AG04449 (cell line): ENCODE measurements around the gene TFF2.

Source experiments
- CTCF ChIA-PET: fragments of 350-600 bp; formaldehyde crosslinking; extraction: SDS; loops from one replicate; lab custom pipeline; 2021; ENCODE audit warnings: antibody characterized with exemption; lab: Yijun Ruan, JAX
- POLR2A ChIA-PET: fragments of 400-600, 350-600 bp; formaldehyde crosslinking; extraction: SDS; loops from one replicate; lab custom pipeline; 2020; ENCODE audit warnings: antibody characterized with exemption, inconsistent platforms; lab: Yijun Ruan, JAX
- DNase-seq: peaks from one replicate; pipeline ENCODE4 v3.0.0-alpha.2; 2010; ENCODE audit warnings: low read depth, low spot score
- H3K4me3 ChIP-seq: 2 replicates; pipeline ENCODE4 v1.5.1; 2011; ENCODE audit warnings: low read depth, mild to moderate bottlenecking, control low read depth, low read length
- TF ChIP-seq, protein P1 (sequence below): IDR thresholded peaks from one replicate; pipeline ENCODE4 v1.5.1; 2011; ENCODE audit warnings: mild to moderate bottlenecking, moderate library complexity, low read length, control low read depth, inconsistent platforms; ENCODE audit not compliant: insufficient read depth; ENCODE audit errors: missing control alignments

The TFF2 gene

DNA sequence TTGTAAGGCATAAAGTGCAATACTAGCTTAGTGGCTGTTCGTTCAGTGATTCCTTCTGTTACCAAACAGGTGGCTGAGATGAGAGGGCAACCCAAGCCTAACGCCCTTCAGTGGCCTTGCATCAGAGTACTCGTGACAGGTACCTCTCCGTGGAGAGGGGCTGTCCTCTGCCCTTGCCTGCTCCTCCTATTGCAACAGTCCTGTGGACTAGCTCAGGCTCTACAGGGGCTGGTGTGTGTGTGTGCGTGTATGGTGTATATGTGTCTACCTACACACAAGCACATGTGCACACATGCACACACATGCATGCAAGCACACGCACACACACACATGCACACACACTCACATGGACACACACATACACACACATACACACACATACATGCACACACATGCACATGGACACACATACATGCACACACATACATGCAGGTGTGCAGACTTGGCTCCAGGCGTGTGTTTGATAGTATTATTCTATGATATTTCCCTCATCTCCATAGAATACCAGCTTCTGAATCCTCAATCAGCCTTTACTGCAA is 50.7 kb downstream of the TFF2 start:
- POLR2A ChIA-PET, result no interaction called here
- CTCF ChIA-PET, result no interaction called here
- TF ChIP-seq, protein P1, sequence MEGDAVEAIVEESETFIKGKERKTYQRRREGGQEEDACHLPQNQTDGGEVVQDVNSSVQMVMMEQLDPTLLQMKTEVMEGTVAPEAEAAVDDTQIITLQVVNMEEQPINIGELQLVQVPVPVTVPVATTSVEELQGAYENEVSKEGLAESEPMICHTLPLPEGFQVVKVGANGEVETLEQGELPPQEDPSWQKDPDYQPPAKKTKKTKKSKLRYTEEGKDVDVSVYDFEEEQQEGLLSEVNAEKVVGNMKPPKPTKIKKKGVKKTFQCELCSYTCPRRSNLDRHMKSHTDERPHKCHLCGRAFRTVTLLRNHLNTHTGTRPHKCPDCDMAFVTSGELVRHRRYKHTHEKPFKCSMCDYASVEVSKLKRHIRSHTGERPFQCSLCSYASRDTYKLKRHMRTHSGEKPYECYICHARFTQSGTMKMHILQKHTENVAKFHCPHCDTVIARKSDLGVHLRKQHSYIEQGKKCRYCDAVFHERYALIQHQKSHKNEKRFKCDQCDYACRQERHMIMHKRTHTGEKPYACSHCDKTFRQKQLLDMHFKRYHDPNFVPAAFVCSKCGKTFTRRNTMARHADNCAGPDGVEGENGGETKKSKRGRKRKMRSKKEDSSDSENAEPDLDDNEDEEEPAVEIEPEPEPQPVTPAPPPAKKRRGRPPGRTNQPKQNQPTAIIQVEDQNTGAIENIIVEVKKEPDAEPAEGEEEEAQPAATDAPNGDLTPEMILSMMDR, result no peak
- DNase-seq, result no peak
- H3K4me3 ChIP-seq, result no peak overlapping the region

DNA sequence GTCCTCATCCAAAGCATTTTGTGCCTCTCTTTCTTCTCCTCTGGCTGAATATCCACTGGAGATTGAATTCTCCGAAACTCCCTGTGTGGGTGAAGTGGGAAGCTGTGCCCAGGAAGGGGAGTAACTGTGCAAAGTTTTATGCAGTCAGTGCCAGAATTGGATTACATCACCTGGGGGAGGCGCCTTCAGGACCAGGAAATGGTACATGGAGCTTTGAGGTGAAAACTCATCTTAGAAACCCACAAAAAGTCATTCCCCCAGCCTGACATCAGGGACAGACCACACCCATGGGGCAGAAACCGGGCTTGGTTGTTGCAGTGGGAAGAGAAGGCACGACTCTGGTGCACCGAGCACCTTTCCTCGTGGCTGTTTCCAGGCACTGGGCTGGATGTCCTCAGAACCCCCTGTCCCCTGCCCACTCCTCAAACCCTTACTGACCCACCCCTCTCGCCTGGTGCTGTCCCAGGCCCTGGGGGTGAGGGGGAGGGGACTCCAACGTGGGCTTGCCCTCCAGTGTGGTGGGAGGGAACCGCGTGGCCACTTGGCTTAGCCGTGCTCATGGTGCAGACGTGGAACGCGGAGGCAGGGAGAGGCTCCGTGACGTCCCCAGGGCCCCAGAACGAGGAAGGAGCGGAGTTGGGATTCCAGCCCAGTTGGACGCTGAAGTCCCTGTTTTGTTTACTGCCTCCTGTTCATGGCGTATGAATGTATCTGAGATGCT is 51.3 kb downstream of the TFF2 start:
- TF ChIP-seq, protein P1, result no peak
- POLR2A ChIA-PET, result no interaction called here
- H3K4me3 ChIP-seq, result no peak overlapping the region
- no peak for DNase-seq
- CTCF ChIA-PET, result no interaction called here

DNA sequence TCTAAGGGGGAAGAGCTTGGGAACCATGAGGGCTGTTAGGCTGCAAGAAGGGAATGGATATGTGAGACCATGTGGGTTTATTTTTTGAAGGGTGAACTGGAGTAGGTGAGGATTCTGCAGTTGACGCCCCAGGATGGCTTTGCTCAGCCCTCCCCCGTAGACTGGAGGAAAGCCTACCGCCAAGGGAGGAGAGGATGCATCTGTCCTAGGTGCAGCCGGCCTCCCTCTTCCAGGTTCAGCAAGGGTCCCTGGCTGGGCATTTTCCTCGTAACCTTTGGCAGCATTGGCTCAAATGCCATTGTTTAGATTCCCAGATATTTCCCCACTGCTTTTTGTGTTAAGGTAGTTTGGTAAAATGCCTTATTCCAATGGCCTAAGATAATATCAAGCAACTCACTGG is 52.1 kb downstream of the TFF2 start:
- ChIA-PET POLR2A (no interaction called here), CTCF (no interaction called here)
- TF ChIP-seq, protein P1, result no peak
- H3K4me3 ChIP-seq, result no peak overlapping the region
- no peak for DNase-seq

DNA sequence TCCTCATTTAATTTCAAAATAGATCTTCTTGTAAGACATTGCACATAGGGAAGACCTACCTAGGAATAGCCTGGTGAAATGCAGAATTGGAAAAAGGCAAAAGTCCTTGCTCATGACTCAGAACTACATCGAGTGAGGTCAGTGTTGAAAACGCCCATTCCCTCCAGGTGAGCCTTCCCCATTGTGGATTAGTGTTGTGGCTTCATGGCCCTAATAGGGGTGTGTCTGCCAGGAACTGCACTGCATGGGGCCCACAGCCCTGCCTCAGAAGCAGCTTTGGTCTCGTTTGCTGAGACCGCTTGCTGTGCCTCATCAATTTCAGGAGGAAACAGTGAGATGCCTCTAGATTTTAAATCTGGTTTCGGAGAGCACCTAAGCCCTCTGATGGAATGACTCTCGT is 52.6 kb downstream of the TFF2 start:
- ChIA-PET CTCF (no interaction called here), POLR2A (no interaction called here)
- no peak overlapping the region for H3K4me3 ChIP-seq
- DNase-seq, result no peak
- TF ChIP-seq, protein P1, result no peak

DNA sequence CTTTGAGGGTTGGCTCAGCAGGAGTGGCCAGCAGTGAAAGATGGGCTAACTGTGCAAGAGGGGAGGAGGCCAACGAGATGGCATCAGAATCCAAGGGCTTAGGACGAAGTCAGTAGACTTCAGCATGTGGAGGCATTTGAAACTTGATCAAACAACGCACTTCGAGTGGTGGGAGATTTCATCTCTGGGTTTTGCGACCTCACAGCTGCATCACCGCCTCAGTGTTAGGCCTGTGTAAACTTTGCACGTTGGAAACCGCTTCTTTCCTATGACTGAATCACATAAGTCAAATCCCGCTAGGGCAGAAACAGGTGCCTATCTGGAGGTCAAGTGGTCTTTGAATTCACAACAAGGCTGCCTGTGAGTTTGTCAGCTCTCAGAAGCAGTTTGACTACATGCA is 53.4 kb downstream of the TFF2 start:
- TF ChIP-seq, protein P1, result no peak
- ChIA-PET CTCF (no interaction called here), POLR2A (no interaction called here)
- H3K4me3 ChIP-seq, result no peak overlapping the region
- DNase-seq, result no peak

DNA sequence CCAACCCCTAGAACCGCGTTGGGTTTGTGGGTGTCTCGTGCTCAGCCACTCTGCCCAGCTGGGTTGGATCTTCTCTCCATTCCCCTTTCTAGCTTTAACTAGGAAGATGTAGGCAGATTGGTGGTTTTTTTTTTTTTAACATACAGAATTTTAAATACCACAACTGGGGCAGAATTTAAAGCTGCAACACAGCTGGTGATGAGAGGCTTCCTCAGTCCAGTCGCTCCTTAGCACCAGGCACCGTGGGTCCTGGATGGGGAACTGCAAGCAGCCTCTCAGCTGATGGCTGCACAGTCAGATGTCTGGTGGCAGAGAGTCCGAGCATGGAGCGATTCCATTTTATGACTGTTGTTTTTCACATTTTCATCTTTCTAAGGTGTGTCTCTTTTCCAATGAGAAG is 54.3 kb downstream of the TFF2 start:
- no peak overlapping the region for H3K4me3 ChIP-seq
- POLR2A ChIA-PET, result no interaction called here
- CTCF ChIA-PET, result no interaction called here
- TF ChIP-seq, protein P1, result no peak
- no peak for DNase-seq
